ENCODE measurements around the gene THOP1. TPM values are rescaled to one million over a fixed set of nuclear protein-coding genes. Genes with fewer than 3 reads are reported as not detected.
A peak's percentile ranks its signal among the peaks of the same experiment; 100 is the strongest.
"Not testable (repeated sequence)": the region's sequence is repeated elsewhere in the genome, so short reads cannot be mapped to it uniquely, and the experiment has no call there.

THOP1 gene
- total RNA-seq, 1 experiment from 2014 or later = 390 TPM

DNA sequence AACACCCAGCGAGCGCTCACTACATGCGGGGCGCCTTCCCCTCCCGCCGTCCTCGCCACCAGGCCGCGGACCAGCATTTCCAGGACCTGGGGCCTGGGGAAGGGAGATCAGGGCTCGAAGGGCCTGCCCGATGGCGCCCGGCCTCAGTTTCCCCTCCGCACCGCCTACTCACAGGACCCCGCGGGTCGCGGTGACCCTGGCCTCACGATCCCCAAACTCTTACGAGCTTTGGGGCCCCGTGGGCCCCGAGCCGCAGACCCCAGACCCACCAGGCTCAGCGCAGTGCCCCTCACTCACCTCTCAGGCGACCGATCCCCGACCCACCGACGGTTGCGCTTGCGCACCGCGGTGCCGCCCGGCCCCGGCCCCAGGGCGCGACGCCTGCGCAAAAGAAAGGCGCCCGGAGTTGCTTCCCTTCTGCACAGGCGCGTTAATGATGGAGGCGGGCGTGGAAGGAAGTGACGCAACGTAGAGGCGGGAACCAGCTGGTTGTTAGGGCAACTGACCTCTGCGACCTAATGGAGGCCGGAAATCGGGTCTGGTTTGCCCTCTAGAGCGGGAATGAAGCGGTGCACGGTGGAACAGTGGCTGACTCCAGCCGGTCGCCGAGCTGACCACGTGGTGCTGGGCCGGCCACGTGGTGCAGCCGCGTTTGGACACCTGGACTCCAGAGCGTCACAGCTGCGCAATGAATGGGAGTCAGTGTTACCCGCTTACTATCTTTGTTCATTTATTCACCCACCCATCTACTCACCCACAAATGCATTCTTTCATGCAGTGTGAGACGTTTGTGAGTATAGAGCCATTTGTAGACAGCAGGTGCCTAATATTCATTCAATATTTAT lies 2.1 kb upstream of the THOP1 start, which contains the start of gene SGTA:
Gene SGTA, minus strand, starts transcription at position 338 of the 845 bp plus-strand sequence. CDS start 14,205 bp downstream, outside the sequence.
- peak; percentile 100 for DNase-seq (ENCODE audit: low spot score)

DNA sequence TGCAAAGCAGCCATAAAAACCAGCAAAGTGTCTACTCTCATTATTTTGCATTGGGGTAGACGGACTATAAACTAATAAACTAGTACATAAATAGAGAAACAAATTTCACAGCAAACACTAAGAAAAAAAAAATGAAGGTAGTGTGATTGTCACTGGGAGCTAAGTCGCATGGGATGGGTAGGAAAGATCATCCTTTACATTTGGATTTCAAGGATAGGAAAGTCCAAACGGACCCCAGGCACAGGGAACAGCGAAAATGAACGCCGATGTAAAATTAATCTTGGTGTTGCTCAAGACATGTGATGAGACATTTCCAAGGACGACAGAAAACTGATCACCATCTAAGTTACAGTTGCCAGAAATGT lies 1.5 kb upstream of the THOP1 start:
- DNase-seq (ENCODE audit: low spot score) = no peak

DNA sequence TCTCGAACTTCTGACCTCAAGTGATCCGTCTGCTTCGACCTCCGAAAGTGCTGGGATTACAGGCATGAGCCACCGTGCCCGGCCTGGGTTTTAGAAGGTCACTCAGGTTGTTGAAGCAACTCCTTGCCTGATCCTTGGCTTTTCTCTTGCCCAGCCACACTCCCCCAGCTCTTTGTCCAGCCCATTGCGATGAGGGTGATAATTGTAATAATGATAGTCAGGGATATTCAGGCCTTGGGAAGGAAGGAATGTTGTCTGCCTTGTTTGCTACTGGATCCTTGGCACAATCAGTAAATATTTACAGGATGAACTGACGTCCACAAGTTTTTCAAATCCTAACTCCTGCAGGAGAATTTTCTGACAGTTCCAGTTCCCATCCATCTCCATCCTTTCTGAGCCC lies 1.8 kb downstream of the THOP1 start:
- DNase-seq (ENCODE audit: low spot score) = no peak

- no peak for DNase-seq (ENCODE audit: low spot score)
These were observed 2.9 kb downstream of the THOP1 start for GRCh38 chr19:2788237-2788636.

DNA sequence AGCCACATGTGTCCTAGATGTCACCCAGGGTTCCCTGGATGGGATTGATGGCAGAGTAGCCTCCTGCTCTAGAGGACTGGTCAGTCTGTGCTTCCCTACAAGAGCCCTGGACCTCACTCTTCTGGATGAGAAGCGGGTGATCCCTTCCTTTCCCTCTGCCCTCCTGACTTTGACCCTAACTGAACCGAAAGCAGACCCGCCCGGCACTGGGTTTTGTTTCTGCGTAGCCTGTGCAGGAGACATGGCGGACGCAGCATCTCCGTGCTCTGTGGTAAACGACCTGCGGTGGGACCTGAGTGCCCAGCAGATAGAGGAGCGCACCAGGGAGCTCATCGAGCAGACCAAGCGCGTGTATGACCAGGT lies 4.9 kb downstream of the THOP1 start:
- no peak for DNase-seq (ENCODE audit: low spot score)

- no peak for DNase-seq (ENCODE audit: low spot score)
These were observed 5.4 kb downstream of the THOP1 start for GRCh38 chr19:2790557-2791271.

- no peak for DNase-seq (ENCODE audit: low spot score)
These were observed 6.1 kb downstream of the THOP1 start for GRCh38 chr19:2791440-2791839.

DNA sequence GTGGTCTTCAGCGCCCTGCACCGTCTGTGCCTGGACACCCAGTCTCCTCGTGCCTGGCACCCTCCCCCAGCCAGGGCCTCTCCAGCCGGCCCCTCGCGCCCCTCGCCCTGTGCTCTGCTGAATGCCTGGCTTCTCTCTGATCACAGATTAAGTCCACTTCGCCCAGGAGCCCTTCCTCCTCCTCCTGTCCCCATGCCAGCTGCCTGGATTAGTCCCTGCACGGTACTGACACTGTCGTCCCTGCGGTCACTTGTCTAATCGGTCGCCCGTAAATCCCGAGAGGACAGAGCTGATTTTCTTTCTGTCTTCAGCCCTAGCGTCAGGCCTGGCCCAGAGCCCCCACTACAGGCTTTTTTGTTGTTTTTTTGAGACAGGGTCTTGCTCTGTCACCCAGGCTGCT lies 6.6 kb downstream of the THOP1 start:
- no peak for DNase-seq (ENCODE audit: low spot score)

DNA sequence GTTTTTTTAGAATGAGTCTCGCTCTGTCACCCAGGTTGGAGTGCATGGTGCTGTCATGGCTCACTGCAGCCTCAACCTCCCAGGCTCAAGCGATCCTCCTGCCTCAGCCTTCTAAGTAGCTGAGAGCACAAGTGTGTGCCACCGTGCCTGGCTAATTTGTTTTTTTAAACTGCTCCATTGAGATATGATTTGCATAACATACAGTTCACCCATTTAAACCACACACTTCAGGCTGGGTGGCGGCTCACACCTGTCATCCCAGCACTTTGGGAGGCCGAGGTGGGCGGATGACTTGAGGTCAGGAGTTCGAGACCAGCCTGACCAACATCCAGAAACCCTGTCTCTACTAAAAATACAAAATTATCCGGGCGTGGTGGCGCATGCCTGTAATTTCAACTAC lies 7.4 kb downstream of the THOP1 start:
- DNase-seq (ENCODE audit: low spot score) = not testable (repeated sequence)

GRCh38 chr19:2793126-2793525 lies 7.8 kb downstream of the THOP1 start:
- DNase-seq (ENCODE audit: low spot score) = no peak

- no peak for DNase-seq (ENCODE audit: low spot score)
These were observed 8.3 kb downstream of the THOP1 start for GRCh38 chr19:2793577-2793976.

- no peak for DNase-seq (ENCODE audit: low spot score)
These were observed 10.7 kb downstream of the THOP1 start for GRCh38 chr19:2795827-2796658.

- DNase-seq (ENCODE audit: low spot score) = no peak
These were observed 11.5 kb downstream of the THOP1 start for GRCh38 chr19:2796659-2797266.

- DNase-seq (ENCODE audit: low spot score) = no peak
These were observed 12.0 kb downstream of the THOP1 start for GRCh38 chr19:2797280-2797679.

DNA sequence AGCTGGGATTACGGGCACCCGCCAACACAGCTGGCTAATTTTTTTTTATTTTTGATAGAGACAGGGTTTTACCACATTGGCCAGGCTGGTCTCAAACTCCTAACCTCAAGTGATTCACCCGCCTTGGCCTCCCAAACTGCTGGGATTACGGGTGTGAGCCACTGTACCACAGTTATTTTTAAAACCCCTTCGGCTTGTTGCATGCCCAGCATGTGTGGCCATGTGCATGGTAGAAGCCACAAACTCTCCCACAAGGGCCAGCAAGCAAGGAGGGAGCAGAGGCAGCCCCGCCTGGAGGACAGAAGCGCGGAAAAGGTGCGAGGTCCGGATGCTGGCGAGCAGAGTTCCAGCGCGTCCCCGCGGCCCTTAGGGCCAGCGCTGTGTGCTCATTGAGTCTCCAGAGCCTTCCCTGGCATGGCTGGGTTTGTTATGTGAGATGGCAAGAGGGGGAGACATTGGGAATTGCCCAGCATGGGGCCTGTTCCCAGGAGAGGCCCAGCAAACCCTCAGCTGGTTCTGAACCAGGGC lies 12.9 kb downstream of the THOP1 start:
- no peak for DNase-seq (ENCODE audit: low spot score)

GRCh38 chr19:2798733-2799132 lies 13.4 kb downstream of the THOP1 start:
- DNase-seq (ENCODE audit: low spot score) = peak; percentile 58

DNA sequence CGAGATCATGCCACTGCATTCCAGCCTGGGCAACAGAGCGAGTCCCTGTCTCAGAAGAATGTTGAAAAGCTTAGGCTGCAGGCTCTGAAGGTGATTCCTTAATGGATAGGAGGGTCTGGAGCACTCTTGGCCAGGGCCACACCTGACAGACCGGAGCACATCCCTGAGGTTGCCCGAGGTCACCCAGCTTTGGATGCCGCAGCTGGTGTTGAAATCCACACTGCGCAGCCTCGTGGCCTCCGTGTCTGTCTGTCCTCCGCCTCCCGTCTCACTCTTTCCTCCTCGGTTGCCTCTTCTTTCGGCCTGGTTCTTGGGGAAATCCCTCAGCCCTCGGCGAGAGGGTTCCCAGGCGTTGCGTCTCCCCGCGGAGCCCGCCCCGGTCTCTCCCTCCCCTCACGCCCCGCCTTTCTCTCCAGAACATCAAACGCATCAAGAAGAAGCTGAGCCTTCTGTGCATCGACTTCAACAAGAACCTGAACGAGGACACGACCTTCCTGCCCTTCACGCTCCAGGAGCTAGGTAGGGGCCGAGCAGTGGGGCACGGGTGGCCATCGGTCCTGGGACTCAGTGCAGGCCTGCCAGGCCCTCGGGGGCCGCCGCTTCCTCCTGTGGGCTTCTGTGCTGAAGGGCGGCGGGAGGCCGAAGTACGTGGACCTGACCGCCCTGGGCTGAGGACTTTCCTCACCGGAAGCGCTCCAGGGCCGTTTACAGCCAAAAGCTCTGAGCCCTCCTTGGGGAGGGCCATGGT lies 14.1 kb downstream of the THOP1 start:
- DNase-seq (ENCODE audit: low spot score) = no peak

- DNase-seq (ENCODE audit: low spot score) = no peak
These were observed 15.2 kb downstream of the THOP1 start for GRCh38 chr19:2800506-2800905.

GRCh38 chr19:2802826-2803225 lies 17.5 kb downstream of the THOP1 start:
- DNase-seq (ENCODE audit: low spot score) = no peak

GRCh38 chr19:2803486-2804155 lies 18.3 kb downstream of the THOP1 start:
- DNase-seq (ENCODE audit: low spot score) = no peak

Measured in A172 (cell line).